Motor neuron (in vitro differentiated cells): Measurements from ENCODE around the gene GAB4. TPM values are rescaled to one million over a fixed set of nuclear protein-coding genes. Genes with fewer than 3 reads are reported as not detected.
"Not testable (repeated sequence)": the region's sequence is repeated elsewhere in the genome, so short reads cannot be mapped to it uniquely, and the experiment has no call there.

Experiments
- ATAC-seq, 8 experiments: fragments of 200-7000 bp; cut with Tn5 transposase; replicated peaks in 6 of 8; 2 replicates each; pipeline ENCODE4 v1.8.0; 2021; ENCODE audit warnings: mild to moderate bottlenecking in 8 of 8, moderate library complexity in 8 of 8
- H3K27ac ChIP-seq, 2 donors: fragments of 250-450 bp; sonication (Bioruptor Pico); 2 replicates each; pipeline ENCODE4 v1.9.0; 2021; ENCODE audit warnings: antibody characterized with exemption in 2 of 2, mild to moderate bottlenecking in 2 of 2, moderate library complexity in 1 of 2
- H3K4me1 ChIP-seq, 2 donors: fragments of 250-450 bp; sonication (Bioruptor Pico); replicated peaks in 1 of 2; 2 replicates each; pipeline ENCODE4 v1.6.1; 2021; ENCODE audit warnings: antibody characterized with exemption in 2 of 2, mild to moderate bottlenecking in 2 of 2, moderate library complexity in 1 of 2
- H3K4me3 ChIP-seq, 5 donors: fragments of 250-450 bp; sonication (Bioruptor Pico); 2 replicates each; pipeline ENCODE4 v1.9.0; 2021; ENCODE audit warnings: antibody characterized with exemption in 5 of 5, mild to moderate bottlenecking in 5 of 5, moderate library complexity in 4 of 5
- WGBS, 10 experiments: fragments of 450-650 bp; shearing (Covaris generic); methylation state at CpG; one replicate each; pipeline ENCODE4 v1.0.0; 2022; 5-methylcytosine and 5-hydroxymethylcytosine counted together
- in situ Hi-C, 9 experiments: fragments of 400-800 bp; cut with MboI; loops; one replicate each; pipeline ENCODE4 v1.15.0; 2021; ENCODE audit warnings: low sequenced_read_pairs in 9 of 9, low pct_unique_long_range_greater_than_20kb in 2 of 9; ENCODE audit not compliant: unreplicated experiment in 9 of 9
- total RNA-seq, 8 experiments: library from RNA; unstranded; fragments of 300-600 nt; gene quantifications; 2 replicates each; pipeline versions ENCODE4 v1.2.3 to v1.2.4, GENCODE V29; 2022

The GAB4 gene
- total RNA-seq, 8 experiments from 2014 or later, result 0.04 to 0.47 (median 0.25) TPM; not detected in 3

DNA sequence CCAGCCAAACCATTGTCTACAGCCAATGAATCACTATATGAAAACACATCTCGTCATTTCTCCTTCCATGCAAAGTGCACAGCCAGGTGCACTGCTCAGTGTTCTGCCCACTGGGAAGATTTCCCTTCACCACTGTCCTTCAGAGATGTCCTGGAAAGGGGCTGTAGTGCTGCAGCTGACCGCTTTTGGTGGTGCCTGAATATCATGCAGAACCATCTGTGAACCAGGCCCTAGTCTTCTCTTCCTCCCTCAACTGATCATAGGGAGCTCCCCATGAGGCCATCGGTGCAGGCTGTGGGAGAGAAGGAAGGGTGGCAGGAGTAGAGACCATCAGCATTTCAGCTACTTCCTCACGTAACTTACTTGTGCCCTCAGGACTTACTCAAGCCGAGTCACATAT lies 70.2 kb downstream of the GAB4 start:
- 21 to 100% (median 40%) methylated on average over 1 to 4 of the region's 5 CpGs; no CpG with 5 or more reads in 3 of the 10 experiments for whole genome bisulfite sequencing, 10 experiments
- H3K4me3 ChIP-seq, result no peak overlapping the region
- ATAC-seq, result no peak
- no peaks in the 10 kb centered on the region for H3K4me1 ChIP-seq
- H3K27ac ChIP-seq, result no peak overlapping the region
- in situ Hi-C loops, result loop anchor here in 1 of 9 experiments (10.0 kb wide), 1 partner anchor 117 kb away; no protein-coding TSS in a partner anchor

DNA sequence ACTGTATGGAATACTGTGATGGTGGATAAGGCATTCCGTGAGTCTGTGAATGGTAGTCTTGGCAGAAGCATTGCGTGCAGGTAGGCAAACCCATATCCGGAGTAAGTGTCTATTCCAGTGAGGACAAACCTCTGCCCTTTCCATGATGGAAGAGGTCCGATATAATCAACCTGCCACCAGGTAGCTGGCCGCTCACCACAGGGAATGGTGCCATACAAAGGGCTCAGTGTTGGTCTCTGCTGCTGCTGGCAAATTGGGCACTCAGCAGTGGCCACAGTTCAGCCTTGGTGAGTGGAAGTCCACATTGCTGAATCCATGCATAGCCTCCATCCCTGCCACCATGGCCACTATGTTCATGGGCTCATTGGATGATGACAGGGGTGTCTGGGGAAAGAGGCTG lies 70.8 kb downstream of the GAB4 start:
- H3K27ac ChIP-seq, H3K4me1 ChIP-seq, ATAC-seq, H3K4me3 ChIP-seq: not testable (repeated sequence)
- WGBS, 10 experiments, result 35 to 90% (median 75%) methylated on average over 1 to 4 of the region's 5 CpGs; no CpG with 5 or more reads in 4 of the 10 experiments
- in situ Hi-C loops, result loop anchor here in 1 of 9 experiments (10.0 kb wide), 1 partner anchor 118 kb away; no protein-coding TSS in a partner anchor

DNA sequence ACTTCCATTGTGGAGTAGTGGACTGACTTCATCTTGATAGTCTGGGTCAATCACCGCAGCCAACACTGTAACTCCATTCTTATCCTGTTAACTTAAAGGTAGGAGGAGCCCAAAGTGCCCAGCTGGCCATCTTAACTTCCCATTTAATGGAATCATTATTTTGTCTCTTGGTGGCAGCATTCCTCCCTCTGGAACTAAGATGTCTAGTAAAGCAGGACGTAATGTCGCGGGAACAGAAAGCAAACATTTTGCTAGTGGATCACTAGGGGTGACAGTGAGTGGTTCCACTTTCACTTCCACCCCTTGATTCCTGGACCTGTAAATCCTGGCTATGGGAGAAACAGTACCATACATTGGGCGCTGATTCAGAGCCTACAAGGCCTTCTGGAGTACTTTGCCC lies 71.4 kb downstream of the GAB4 start:
- Histone ChIP-seq H3K4me3 (no peak overlapping the region), H3K4me1 (no peaks in the 10 kb centered on the region), H3K27ac (no peak overlapping the region)
- WGBS, 10 experiments, result 55 to 90% (median 68%) methylated on average over 1 to 5 of the region's 5 CpGs; no CpG with 5 or more reads in 4 of the 10 experiments
- ATAC-seq, result no peak
- in situ Hi-C loops, result loop anchor here in 1 of 9 experiments (10.0 kb wide), 1 partner anchor 118 kb away; no protein-coding TSS in a partner anchor

DNA sequence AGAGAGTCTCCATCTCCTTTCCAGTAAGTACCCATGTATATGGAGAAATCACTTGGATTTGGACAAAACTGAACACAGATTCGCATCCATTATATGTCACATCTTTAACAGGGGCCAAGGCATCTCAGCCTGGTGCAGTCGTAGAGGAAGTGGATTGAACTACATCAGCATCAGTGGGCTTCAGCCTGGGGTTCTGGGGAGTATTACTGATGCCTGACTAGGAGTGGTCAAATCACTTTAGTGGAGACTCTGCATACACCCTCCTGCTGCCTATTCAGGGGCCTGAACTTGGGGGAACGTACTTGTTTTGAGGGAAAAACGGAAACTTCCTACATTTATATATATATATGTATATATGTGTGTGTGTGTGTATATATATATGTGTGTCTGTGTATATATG lies 72.8 kb downstream of the GAB4 start:
- Histone ChIP-seq H3K27ac (no peak overlapping the region), H3K4me3 (no peak overlapping the region), H3K4me1 (no peaks in the 10 kb centered on the region)
- 0 to 40% (median 20%) methylated on average over 1 to 4 of the region's 4 CpGs; no CpG with 5 or more reads in 4 of the 10 experiments for WGBS, 10 experiments
- ATAC-seq, result no peak
- in situ Hi-C loops, result loop anchor here in 1 of 9 experiments (10.0 kb wide), 1 partner anchor 120 kb away; no protein-coding TSS in a partner anchor

DNA sequence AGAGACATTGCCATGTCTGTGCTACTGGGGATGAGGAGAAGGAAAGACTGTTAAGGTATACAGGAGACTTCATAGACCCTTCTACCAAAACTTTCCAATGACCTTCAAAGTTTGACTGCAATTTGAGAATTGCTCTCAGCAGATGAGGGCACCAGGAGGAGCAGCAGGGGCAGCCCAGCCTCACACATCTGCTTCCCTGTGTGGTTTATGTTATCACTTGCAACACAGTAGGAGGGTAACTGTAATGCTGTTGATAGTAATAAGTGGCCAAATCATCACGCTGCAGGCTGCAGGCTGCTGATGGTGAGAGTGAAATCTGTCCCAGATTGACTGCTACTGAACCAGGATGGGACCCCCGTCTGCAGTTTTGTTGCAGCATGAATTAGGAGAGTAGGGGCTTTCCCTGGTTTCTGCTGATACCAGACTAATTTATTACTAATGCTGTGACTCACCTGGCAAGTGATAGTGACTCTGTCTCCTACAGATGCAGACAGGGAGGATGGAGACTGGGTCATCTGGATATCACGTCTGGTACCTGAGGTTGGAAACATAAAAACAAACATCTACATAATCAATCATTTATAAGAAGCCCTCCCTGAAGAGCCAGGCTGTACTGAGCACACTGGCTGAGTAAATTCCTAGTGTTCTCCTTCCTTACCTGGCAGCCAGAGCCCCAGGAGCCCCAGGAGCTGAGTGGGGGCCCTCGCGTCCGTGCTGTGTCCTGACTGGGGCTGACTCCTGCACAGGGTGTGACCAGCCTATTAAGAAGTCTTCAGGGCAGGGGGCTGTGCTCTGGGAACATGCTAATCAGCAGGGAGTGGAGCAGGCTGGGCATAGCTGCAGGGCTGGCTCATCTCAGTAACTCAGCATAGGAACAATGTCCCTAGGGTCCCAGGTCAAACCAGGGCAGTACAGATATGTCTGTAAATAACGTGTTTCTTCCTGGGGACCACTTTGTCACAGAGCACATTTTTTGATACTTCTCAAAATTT lies 74.4 kb downstream of the GAB4 start:
- Histone ChIP-seq H3K4me1 (no peaks in the 10 kb centered on the region), H3K4me3 (no peak overlapping the region), H3K27ac (no peak overlapping the region)
- no peak for ATAC-seq
- in situ Hi-C loops, result loop anchor here in 1 of 9 experiments (10.0 kb wide), 1 partner anchor 121 kb away; no protein-coding TSS in a partner anchor
- 0 to 24% (median 0%) methylated on average over 1 to 3 of the region's 7 CpGs; no CpG with 5 or more reads in 1 of the 10 experiments for WGBS, 10 experiments

DNA sequence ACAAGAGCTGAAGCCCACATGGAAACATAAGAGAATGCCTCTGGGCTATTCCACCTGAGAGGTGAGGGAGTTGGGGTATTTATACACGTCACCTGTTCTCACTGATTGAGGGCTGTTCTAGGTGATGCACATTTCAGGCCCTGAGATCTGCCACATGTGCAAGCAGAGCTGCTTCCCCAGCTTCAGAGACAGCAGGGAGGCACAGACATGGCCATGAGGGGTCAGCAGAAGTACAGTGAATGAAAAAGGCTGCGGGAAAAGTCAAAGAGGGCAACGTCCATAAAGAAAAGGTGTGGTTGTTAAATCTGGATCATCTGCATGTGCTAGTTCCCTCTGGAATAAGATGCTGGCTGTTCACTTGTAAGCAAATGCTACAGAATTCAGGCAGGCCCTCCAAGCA lies 75.4 kb downstream of the GAB4 start:
- Histone ChIP-seq H3K4me3 (no peak overlapping the region), H3K4me1 (no peaks in the 10 kb centered on the region), H3K27ac (no peak overlapping the region)
- ATAC-seq, result peak in 3 of 8 experiments; percentile 47 to 82 (median 69)
- in situ Hi-C loops, result loop anchor here in 1 of 9 experiments (10.0 kb wide), 1 partner anchor 122 kb away; no protein-coding TSS in a partner anchor
- 0 to 40% (median 8%) methylated on average over 1 to 3 of the region's 3 CpGs; no CpG with 5 or more reads in 2 of the 10 experiments for WGBS, 10 experiments

DNA sequence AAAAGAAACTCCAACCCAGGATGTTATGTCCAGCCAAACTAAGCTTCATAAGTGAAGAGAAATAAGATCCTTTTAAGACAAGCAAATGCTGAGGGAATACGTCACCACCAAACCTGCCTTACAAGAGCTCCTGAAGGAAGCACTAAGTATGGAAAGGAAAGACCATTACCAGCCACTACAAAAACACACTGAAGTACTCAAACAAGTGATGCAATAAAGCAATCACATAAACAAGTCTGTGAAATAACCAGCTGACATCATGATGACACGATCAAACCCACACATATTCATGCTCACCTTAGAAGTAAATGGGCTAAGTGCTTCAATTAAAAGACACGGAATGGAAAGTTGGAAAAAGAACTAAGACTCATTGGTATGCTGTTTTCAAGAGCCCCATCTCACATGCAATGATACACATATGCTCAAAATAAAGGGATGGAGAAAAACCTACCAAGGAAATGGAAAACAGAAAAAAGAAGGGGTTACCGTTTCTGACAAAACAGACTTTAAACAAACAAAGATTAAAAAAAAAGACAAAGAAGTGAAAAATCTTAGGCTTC lies 82.5 kb downstream of the GAB4 start:
- H3K4me1 ChIP-seq, result no peaks in the 10 kb centered on the region
- no peak for ATAC-seq
- WGBS, 10 experiments, result 0 to 52% (median 37%) methylated on average over 1 to 4 of the region's 4 CpGs; no CpG with 5 or more reads in 1 of the 10 experiments
- H3K27ac ChIP-seq, result no peak overlapping the region
- in situ Hi-C loops, result no loop called here
- no peak overlapping the region for H3K4me3 ChIP-seq

DNA sequence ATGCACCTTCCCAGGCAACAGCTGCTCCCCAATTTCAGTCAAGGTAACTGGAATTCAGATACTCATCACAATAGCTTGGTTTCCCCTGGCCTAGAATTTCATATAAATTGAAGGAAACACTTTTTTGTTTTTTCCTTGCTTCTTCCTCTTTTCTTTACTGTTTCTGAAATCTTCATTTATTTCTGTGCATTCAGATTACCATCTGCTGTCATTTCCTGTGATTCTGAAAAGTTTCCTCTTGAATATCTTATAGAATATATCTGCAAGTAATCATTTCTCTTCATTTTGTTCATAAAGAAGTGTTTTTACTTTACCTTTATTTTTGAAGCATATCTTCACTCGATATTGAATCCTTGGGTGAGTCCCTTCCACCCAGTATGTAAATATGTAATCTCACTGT lies 85.3 kb downstream of the GAB4 start:
- 0 to 25% (median 0%) methylated on average over 1 of the region's 1 CpG; no CpG with 5 or more reads in 1 of the 10 experiments for WGBS, 10 experiments
- H3K4me3 ChIP-seq, result no peak overlapping the region
- H3K4me1 ChIP-seq, result no peaks in the 10 kb centered on the region
- no peak for ATAC-seq
- H3K27ac ChIP-seq, result no peak overlapping the region
- in situ Hi-C loops, result loop anchor here in 1 of 9 experiments (25.0 kb wide), 1 partner anchor 590 kb away; no protein-coding TSS in a partner anchor

DNA sequence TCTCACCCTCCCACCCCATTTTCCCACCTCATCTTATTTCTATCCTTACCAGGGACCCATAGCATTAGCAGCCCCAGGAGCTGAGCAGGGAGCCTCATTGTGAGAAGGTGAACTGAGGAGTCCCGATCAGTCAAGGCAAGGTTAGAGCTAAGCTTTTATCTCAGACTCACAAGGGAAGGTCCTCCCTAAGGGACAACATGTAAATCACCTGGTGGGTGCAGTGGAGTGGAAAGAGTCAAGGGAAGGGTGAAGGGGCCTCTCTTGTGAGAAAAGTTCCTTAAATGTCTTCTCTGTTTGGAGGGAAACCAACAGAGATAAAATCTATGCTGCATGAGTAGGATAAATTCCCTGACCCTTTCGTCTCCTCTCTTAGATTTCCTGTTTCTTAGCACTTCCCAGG lies 85.9 kb downstream of the GAB4 start:
- in situ Hi-C loops, result loop anchor here in 1 of 9 experiments (25.0 kb wide), 1 partner anchor 590 kb away; no protein-coding TSS in a partner anchor
- 0 to 55% (median 6%) methylated on average over 1 to 2 of the region's 2 CpGs; no CpG with 5 or more reads in 1 of the 10 experiments for WGBS, 10 experiments
- ATAC-seq, result no peak
- Histone ChIP-seq H3K27ac (no peak overlapping the region), H3K4me3 (no peak overlapping the region), H3K4me1 (no peaks in the 10 kb centered on the region)

DNA sequence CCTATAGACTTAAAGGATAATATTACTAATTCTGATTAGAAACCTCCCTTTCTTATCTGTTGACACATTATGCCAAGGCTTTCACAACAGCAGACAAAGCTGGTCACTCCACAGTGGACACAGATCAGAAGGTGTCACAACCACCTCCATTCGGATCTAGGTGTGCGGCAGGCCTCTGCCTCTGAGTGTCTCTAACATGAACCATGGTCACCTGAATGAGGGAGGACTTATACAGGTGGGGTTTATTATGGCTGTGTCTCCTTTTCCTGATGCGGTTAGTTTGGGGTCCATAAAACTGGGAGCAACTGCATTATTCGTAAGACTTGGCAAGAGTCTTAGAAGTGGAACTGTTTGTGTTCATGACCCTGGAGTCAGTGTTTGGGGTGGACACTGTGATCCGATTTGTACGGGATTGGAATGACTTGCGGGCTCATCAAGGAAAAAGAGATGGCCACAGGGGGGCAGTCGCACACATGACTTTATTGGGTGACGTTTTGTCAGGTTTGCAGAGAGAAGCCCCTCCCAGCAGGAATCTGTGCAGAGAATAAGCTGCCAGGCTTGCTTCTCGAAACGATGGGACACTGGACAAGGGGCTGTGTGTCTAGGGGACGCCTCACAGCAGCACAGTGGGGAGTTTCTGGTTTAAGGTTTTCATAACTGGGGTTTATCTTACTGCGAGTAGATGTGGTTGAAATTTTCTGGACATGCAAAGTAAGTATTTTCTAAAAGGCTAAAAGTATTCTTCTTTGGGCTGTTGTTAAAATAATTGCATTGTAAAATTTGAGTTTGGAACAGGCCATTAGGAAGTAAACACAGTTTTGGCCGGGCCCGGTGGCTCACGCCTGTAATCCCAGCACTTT lies 90.6 kb downstream of the GAB4 start:
- Histone ChIP-seq H3K27ac (no peak overlapping the region), H3K4me3 (no peak overlapping the region), H3K4me1 (no peaks in the 10 kb centered on the region)
- in situ Hi-C loops, result loop anchor here in 2 of 9 experiments (5.0 to 25.0 kb wide), 2 partner anchors 140 to 595 kb away; no protein-coding TSS in a partner anchor
- WGBS, 10 experiments, result 0 to 80% (median 38%) methylated on average over 1 to 9 of the region's 16 CpGs
- peak in 3 of 8 experiments; percentile 83 to 91 (median 87) for ATAC-seq

DNA sequence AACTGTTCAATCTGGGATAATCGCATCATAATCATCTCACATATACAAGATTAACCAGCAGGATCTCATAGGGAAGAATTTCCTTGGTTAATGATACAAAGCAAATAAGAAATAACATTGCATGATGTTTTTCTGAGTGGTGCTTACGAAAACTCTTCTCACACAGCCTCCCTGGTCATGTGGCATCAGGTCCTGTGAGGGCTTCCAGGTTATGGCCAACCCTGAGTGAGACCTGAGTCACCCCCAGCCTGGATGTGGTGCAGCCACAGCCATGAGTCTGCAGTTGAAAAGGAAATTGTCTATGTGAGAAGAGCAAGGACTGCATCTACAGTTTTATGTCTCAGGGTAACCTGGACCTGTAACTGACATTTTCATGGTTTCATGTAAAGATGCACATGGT lies 92.3 kb downstream of the GAB4 start:
- ATAC-seq, result no peak
- Histone ChIP-seq H3K27ac (no peak overlapping the region), H3K4me3 (no peak overlapping the region), H3K4me1 (no peaks in the 10 kb centered on the region)
- in situ Hi-C loops, result loop anchor here in 2 of 9 experiments (5.0 to 25.0 kb wide), 2 partner anchors 142 to 597 kb away; no protein-coding TSS in a partner anchor
- 0 to 80% (median 40%) methylated on average over 1 to 2 of the region's 2 CpGs; no CpG with 5 or more reads in 3 of the 10 experiments for WGBS, 10 experiments

DNA sequence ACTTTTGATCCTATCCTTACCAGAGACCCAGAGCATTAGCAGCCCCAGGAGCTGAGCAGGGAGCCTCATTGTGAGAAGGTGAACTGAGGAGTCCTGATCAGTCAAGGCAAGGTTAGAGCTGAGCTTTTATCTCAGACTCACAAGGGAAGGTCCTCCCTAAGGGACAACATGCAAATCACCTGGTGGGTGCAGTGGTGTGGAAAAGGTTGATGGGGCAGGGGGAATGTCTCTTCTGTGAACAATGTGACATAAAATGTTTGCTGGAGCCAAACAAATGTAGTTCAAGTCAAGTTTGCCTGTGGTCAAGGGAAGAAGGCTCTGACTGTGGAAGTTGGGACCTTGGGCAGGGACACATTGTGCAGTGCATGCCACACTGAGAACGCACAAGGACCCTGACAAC lies 93.1 kb downstream of the GAB4 start:
- 40 to 83% methylated on average over 1 of the region's 1 CpG; no CpG with 5 or more reads in 8 of the 10 experiments for WGBS, 10 experiments
- in situ Hi-C loops, result loop anchor here in 2 of 9 experiments (5.0 to 25.0 kb wide), 2 partner anchors 142 to 597 kb away; no protein-coding TSS in a partner anchor
- H3K27ac ChIP-seq, result not testable (repeated sequence)

More for the DNA sequence above, 93.1 kb downstream of the GAB4 start:
- not testable (repeated sequence) for ATAC-seq, H3K4me3 ChIP-seq, H3K4me1 ChIP-seq
